ENCODE data around the gene KIAA0319L.

KIAA0319L gene

GRCh38 chr1:35441926-35442579 is 115.2 kb downstream of the KIAA0319L start:
- DNase-seq: no peak

DNA sequence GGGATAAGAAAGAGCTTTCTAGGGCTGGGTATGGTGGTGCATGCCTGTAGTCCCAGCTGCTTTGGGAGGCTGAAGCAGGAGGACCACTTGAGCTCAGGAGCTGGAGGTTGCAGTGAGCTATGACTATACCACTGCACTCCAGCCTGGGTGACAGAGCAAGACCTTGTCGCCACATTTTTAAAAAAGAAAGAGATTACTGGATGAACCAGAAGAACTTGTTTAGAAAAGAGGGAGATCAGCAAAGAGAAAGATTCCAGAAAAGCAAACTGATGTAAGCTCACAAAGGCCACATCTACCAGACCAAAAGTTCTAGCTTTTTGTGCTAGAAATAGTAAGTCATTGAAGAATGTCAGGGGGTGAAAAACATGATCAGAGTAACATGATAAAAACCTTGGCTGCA is 117.6 kb downstream of the KIAA0319L start:
- no peak for DNase-seq

DNA sequence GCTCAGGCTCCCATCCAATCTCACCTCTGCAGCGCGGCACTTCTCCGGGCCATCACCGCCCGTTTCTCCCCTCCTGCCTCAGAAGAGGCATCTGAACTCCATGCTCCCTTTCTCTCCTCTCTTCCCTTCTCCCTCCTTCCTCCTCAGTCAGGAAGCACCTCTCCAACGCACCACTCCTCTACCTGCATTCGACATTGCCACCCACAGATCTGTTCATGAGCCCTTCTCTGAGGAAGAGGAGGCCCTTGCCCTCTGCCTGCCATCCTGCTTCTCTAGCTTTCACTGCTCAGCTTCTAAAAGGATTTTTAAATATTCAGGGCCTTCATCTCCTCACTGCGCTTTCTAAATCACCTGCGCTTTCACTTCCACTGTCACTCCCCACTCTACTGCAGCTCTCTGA is 120.0 kb downstream of the KIAA0319L start:
- DNase-seq: no peak

DNA sequence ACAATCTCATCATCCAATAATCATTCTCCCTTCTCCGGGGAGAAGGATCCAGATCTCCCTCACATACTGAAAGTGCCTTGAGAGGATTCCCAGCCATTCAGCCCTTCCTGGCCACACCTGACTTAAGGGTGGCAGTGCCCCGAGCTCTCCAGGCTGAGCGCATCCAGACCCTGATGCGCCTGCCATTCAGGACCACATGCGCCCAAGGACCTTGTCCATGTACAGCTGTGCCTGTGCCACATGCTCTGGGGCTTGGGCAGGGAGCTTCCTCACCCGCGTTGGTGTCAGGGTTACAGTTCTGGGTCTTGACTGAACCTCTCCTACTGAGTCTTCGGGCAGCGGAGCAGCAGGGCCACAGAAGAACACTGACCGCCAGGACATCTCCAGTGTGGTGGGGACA is 121.1 kb downstream of the KIAA0319L start:
- DNase-seq: no peak

DNA sequence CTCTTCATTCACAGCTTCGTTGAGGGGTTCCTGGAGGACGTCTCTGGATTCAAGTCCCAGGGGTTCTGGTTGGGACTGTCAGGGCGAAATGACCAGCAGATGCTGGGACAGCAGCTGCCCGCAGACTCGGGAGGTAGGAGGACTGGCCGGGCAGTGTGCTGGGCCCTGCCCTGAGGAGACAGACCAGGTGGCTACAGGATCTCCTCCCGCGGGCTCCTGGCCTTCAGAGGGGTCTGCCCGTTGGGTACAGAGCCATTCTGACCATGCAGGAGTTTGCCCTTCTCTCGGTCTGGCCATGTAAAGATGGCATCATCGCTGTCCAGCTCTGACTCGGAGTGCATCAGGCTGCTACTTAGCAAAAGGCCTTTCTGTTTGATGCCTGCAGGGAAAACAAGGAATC is 122.5 kb downstream of the KIAA0319L start:
- no peak for DNase-seq

- DNase-seq: no peak
Measured at GRCh38 chr1:35433714-35434113, 123.5 kb downstream of the KIAA0319L start.

GRCh38 chr1:35432231-35432630 is 125.0 kb downstream of the KIAA0319L start:
- DNase-seq: no peak

GRCh38 chr1:35431173-35431599 is 126.0 kb downstream of the KIAA0319L start:
- no peak for DNase-seq

DNA sequence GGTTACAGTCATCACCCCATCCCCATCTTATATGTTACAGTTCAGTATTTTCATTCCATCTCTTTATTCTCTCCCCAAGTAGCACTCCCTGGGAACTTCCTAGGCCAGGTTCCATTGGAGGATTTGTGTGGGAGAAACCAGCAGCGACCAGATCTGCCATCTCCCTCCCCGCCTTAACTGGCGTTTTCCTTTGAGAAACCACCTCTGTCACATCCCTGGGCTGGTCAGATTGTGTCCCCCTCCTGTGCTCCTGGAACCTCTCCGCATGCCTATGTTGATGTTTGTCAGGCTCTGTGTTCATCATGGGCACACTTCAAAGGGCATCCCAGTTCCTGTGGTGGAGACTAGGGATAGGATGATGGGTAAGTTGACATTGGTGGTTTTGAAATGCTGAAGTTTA is 126.4 kb downstream of the KIAA0319L start:
- DNase-seq: no peak

- DNase-seq: no peak
Measured at GRCh38 chr1:35428360-35428759, 128.8 kb downstream of the KIAA0319L start.

DNA sequence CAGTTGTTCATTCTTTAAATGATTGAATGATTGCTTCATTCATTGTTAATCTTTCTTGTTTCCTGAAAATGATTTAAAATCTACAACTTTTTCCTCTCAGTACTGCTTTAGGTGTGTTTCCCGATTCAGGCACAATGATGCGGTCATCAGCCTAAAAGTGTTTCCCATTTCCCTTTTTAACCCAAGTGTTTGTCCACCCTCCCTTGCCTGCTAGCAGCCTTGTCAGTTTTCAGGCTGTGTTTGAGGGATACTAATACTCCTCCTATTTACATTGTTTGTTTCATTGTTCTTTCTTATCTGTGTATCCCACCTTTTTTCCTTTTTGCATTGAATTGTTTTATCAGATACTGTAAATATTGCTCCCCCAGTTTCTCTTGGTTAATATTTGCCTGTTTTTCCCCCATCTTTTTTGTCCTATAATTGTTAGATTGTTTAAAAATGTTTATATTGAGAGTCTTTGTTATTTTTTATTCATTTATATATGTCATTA is 131.1 kb downstream of the KIAA0319L start:
- no peak for DNase-seq

GRCh38 chr1:35408925-35409324 is 148.3 kb downstream of the KIAA0319L start:
- DNase-seq: no peak

DNA sequence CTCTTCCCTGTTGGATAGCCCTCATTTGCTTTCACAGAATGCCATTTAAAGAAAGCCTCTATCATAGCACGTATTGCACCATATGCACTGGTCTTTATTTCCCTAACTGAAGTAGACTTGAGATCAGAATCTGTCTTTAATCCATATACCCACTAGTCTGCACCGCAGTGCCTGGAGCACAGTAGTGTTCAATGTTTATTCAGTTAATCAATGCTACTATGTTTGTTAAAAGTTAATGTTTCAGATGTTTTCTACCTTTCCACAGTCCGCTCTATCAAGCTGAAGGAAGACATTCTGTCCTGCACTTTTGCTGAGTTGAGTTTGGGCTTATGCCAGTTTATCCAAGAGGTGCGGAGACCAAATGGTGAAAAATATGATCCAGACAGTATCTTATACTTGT is 149.5 kb downstream of the KIAA0319L start:
- DNase-seq: no peak

DNA sequence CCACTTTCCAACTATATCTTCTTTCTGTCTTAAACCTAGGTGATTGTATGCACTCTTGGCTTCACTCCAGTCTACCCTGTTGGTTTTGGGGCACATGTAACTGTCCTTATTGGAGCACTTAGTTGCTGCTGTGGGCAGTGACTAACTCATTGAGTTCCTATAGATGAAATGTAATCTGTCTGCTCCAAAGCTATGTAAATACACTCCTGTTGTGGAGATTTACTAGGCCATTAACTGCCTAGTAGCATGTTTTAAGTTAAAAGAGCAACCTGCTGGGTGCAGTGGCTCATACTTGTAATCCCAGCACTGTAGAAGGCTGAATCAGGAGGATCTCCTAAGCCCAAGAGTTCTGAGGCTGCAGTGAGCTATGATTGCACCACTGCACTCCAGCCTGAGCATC is 151.1 kb downstream of the KIAA0319L start:
- DNase-seq: no peak

GRCh38 chr1:35401049-35401448 is 156.2 kb downstream of the KIAA0319L start:
- DNase-seq: no peak

DNA sequence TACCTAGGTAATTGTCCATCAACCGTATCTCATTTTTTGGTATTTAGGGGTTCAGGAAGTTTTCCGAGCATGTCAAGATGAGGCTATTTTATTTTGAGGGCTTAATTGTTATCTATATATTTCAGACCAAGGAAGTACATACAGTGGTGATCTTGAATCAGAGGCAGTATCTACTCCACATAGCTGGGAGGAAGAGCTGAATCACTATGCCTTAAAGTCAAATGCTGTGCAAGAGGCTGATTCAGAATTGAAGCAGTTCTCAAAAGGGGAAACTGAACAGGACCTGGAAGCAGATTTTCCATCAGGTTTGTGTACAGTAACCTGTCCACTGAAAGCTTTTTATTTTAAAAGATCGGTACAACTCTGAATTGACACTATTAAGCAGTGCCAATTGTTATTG is 158.5 kb downstream of the KIAA0319L start:
- DNase-seq: no peak

DNA sequence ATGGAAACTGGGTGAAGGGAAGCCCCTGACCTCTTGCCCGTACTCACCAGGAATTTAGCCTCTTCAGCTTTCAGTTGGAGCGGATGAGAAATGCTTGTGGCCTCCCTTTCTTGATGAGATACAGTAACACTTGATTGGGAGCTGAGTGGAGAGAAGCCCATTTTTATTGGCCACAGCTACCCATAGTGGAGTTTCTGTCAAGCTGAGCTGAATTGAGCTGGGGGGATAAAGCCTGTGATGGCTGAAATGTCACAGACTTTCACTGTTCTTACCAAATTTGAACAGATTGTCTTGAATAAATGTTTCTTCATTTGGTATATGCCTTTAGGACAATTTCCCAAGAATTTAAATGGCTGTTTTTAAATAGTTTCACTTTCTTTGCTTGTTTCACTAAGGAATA is 162.8 kb downstream of the KIAA0319L start:
- no peak for DNase-seq

GRCh38 chr1:35390600-35391494 is 166.4 kb downstream of the KIAA0319L start:
- no peak for DNase-seq

- DNase-seq: no peak
Measured at GRCh38 chr1:35386959-35387358, 170.2 kb downstream of the KIAA0319L start.

DNA sequence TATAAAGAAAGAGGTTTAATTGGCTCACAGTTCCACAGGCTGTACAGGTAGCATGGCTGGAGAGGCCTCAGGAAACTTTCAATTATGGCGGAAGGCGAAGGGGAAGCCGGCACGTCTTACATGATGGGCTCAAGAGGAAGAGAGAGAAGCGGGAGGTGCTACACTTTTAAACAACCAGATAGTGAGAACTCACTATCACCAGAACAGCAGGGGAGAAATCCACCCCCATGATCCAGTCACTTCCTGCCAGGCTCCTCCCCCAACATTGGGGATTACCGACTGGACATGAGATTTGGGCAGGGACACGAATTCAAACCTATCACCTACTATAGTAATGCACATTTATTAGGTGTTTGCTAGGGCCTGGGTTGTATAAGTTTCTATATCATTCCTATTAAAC is 170.9 kb downstream of the KIAA0319L start:
- DNase-seq: no peak
